SIG-M5 (cell line): ENCODE results near the gene MYRF.

Source experiments
- DNase-seq: peaks from one replicate; lab custom pipeline; 2025; lab: John Stamatoyannopoulos, UW

Gene MYRF

DNA sequence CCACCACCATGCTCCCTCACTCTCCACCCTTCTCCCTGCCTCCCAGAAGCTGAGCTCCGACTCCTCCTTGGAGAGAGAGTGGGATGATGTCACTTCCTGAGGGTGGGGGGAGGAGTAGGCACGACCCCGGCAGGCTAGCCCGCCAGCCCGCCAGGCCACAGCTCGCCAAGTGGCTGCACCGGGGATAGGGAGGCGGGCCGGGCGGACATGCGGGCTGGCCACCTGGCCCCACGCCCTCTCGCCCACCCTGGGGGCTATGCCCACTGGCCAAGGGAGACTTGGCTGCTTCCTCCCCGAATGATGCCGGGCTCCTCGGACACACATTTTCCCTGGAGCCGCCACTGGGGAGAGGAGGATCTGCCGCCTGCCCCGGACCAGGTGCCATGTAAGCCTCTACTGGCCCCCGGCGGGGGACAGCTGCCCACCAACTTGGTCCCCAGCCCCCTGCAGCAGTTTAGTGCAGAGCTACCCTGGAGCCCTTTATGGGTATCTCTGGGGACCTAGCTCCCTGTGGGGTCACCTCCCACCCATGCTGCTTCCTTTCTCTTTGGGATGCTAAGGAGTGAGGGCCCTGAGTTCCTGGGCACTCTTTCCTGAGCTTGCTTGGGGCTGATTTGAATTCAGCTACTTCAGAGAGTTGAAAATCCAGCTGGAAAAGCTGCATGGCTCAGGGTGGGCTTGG, 33.7 kb upstream of the MYRF start:
- DNase-seq = no peak

DNA sequence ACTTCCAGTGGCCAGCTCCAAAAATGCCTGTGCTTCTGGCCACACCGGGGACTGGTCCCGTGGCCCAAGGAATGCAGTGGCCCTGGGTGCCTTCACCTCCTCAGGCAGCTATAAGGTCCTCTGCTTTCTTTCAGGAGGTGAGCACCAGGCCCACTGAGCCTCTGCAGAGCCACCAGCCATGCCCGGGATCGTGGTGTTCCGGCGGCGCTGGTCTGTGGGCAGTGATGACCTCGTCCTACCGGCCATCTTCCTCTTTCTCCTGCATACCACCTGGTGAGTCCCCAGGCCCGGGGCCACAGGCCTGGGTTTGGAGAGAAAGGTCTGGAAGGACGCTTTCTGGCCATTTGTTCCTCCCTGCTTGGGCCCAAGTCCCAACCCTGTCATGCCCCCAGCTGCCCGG, 32.5 kb upstream of the MYRF start:
- DNase-seq = no peak

DNA sequence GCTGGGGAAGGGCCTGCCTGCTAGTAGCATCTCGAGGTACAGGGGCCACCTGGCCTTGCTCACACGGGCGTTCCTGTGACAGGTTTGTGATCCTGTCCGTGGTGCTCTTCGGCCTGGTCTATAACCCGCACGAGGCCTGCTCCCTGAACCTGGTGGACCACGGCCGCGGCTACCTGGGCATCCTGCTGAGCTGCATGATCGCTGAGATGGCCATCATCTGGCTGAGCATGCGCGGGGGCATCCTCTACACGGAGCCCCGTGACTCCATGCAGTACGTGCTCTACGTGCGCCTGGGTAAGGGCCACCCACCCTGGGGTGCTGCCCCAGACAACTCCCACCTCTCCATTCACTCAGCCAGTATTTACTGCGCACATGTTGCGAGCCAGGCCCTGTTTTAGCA, 31.8 kb upstream of the MYRF start:
- no peak for DNase-seq

DNA sequence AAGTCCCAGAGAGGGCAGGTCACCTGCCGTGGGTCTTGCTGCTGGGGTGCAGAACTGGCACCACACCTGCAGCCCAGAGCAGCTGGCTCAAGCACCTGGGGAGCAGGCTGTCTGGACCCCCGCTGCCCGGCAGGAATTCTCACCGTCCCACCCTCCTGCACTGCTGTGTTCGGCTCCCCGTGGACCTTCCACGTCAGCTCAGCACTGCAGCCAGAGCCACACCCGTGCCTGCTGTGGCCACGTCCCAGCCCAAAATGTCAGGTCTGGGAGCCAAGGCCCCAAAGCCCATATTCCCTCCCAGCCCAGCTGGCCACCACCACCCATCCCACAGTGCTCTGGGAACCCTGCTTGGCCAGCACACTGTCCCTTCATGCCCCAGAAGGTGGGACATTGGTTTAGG, 28.0 kb upstream of the MYRF start:
- DNase-seq = no peak

DNA sequence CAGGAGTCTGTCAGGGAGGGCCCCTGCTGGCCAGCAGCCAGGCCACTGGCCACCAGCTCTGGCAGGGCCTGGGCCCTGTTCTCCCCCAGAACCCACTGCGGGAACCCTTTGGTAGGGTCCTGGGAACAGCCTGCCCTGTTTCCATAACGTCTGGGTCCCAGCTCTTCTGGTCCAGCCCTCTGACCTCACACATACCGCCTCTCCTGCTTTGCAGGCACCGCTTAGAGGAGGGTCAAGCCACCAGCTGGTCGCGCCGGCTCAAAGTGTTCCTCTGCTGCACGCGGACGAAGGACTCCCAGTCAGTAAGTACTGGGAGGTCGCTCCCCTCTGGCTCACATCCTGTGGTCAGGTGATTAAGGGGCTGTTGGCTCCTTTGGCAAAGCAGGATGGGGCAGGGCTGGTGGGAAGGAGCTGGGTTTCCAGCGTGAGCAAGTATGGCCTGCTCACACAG, 26.6 kb upstream of the MYRF start:
- DNase-seq = no peak

DNA sequence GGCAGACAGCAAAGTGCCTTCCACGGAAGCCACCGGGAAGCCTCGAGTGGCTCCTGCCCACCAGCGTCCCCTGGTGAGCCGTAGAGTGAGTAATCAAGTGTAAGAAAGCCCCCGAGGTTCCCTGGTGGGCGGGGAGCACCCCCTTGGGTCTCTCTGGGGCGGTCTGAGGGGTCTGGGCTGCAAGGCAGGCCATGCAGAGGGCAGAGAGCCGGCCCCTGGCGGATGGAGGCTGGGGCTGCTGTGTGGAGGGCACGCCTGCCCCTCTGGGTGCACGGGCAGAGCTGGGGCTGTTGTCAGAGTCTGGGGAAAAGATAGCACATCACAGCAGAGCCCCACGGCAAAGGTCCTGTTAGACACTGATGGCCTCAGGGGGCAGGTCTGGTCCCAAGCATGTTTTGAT, 25.7 kb upstream of the MYRF start:
- DNase-seq = no peak

DNA sequence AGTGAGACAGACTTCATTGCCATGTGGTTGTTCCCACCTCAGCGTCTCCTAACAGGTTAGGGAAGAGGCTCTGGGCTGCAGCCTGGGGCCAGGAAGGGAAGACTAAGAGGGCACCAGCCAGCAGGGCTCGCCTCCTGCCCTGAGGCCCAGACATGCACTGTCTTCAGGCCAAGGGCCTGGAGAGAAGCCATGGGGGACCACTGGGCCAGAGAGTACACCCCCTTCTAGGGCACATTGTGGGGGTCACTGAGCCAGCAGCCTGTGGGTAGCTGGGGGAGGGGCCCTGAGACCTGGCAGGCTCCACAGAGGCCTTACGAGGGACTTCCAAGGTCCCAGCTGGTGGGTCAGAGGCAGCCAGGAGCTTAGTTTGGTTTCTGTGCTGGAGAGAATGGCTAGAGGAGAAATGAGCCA, 25.0 kb upstream of the MYRF start:
- DNase-seq = no peak

DNA sequence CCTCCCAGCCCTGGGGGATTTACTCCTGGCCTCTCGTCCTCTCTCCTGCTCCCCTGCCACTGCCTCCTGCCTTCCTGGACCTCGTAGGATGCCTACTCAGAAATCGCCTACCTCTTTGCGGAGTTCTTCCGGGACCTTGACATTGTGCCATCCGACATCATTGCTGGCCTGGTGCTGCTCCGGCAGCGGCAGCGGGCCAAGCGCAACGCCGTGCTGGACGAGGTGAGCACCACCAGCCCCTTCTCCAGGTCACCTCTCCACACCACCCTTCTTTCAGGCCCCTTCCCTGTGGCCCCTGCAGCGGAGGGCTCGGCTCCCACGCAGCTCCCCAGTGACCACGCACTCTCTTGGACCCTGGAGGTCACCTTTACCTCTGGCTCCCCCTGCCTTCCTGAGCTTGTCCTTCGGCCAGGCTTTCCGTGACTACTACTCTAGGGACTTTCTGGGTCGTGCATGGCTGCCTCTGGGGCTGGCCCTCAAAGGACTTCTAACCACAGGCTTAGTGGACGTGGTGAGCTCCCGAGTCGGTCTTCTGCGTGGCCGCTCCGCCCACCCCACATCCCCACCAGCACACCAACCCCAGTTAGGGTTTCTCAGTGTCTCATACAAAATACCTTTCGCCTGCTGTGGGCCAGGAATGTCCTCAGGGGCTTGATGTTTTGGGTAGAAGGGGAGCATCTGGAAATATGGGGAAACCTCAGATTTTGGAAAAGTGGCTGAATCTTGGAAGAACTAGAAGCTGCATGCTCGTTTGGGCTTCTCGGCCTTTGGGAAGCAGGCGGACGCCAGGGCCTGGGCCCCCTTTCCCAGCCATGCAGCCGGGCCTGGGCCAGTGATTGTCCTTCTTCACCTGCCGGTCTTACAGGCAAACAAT, 24.1 kb upstream of the MYRF start:
- DNase-seq = no peak

DNA sequence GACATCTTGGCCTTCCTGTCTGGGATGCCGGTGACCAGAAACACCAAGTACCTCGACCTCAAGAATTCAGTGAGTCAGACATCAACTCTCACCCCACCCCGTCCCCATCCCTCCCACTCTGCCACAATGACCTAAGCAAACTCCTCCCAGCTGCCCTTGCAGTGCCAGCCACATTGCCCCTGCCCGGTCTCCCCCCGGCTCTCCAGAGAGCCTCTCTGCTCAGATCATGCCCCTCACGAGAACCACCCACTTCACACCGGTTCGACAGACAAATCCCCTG, 23.6 kb upstream of the MYRF start:
- DNase-seq = no peak

DNA sequence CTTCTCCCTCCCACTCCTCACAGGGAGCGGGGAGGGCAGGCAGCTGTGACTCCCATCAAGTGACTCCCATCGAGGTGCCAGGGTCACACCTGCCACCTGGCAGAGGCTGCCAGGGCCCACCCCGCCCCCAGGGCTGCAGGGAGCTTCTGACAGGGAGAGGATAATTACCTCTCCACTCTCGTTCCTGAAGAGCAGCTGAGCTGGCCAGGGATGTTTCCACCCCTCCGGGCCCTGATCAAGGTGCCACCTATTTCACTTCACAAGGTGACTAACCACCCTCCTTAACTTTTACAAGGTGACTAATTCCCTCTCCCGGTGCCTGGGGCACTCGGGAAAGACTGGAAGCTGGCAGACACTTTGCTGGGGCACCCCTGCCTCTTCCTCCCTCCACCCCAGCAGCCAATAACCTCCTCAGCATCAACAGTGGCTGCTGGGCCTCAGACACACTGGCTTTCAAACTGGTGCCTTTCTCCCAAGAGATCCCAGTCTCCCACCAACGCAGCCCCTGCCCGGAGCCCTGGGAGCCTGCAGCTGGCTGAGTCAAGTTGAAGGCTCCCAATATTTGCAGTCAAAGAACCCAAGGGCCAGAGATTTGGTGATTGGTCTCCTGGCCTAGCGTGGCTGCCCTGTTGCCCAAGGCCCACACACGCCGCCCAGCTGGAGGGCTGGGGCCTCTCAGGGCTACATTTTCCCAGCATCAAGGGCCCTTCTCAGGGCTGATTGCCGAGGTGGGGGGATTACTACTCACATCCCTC, 22.0 kb upstream of the MYRF start:
- DNase-seq = no peak

DNA sequence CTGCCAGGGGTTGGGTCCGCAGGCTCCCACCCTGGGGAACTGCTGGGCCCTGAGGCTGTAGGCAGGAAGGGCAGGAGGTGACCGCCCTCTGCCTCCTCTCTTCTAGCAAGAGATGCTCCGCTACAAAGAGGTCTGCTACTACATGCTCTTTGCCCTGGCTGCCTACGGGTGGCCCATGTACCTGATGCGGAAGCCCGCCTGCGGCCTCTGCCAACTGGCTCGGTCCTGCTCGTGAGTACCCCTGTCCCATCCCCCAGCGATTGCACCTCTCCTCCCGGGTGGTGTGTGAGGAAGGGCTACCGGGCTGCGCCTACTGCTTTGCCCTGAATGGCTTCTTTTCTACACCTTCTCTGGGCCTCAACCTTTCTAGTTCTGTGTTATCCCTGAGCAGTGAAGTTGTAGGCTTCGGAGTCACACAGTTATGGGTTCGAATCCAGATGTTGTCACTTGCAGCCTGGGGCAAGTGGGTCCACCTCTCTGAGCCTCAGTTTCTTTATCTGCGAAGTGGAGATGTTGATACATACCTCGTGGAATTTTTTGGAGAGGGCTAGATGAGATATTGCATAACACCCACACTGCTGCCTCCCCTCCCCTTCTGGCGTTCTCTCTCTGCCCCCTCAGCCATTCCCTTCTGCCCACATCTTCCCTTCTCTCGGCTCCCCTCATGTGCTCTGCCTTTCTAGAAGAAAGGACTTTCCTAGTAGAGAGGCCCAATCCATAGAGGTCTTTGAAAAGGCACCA, 21.1 kb upstream of the MYRF start:
- no peak for DNase-seq

DNA sequence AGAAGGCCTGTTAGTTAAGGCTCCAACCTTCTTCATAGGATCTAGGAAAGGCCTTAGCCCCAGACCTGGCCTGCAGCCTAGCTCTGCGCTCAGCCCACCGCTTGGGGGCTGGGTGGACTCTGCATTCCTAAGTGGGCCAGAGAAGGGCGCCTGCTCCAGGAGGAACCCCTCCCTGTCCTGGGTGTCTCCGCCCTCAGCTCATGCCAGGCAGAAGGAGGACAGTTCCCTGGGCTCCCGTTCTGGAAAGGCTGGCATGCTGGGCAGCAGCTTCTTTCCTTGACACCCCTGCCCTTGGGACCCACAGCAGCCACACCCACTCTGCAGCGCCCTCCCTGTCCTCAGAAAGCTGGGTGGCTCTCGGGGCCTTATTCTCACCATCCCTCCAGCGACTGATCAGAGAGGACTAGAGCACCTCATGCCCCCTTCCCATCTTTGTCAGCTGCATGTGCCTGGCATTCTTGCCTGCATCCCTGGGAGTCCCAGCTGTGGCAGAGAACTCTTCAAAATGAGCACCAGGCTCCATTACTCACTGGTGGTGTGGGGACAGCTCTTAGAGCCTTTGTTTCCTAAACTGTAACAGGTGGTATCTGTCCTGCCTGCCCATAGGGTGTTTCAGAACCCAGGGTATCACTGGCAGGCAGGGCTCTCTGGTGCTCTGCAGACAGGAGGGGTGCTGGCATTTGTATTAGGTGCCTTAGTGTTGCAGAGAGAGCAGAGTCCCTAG, 20.3 kb upstream of the MYRF start:
- no peak for DNase-seq

DNA sequence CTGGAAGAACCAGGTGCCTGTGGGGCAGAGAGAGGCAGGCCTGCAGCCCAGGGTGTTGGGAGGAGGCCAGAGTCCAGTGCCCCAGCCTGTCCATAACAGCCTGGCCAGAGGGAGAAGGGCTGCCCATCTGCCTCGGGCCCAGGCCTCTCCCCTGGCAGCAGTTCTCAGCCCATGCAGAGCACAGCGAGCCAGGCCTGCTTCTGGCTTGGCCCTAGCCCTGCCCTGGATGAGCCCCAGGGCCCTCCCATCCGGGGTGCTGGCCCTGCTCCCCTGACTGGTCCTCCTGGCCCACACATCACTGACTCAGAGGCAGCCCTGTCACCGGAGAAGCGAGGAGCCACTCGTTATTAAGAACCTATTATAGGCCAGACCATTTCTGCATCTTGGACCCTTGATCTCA, 19.7 kb upstream of the MYRF start:
- no peak for DNase-seq

DNA sequence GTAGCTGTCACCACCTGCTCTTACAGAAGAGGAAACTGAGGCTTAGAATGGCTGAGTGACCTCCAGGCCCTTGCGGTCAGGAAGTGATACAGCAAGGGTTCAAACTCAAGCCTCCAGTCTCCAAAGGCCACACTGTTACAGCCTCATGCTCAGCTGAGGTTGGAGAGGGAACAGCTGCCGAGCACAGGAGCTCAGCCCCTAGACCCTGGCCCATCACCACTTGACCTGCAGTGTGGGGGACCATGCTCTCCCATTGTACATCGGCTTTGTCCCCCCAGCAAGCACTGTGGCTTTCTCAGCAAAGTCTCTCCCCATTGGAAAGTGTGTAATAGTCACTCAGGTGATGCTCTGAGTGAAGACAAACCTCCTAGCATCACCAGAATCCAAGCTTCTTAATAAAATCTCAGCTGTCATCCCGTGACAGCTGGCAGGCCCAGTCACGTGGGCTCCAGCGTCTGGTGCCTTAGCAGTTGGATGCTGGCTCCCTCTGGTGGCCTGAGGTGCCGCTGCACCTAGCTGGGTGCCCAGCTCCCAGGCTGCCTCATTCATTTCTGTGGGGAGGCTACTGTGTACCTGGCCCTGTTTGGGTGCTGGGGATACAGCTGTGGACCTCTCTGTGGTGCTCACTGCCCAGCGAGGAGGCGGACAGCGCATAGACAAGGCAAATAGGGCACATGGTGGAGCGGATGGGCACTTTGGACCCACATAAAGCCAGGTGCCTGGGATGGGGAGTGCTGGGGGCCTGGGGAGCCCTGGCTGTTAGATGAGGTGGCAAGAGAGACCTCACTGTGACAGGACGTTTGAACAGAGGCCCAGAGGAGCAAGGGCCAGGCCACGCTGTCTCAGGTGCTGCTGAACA, 19.1 kb upstream of the MYRF start:
- DNase-seq = no peak

DNA sequence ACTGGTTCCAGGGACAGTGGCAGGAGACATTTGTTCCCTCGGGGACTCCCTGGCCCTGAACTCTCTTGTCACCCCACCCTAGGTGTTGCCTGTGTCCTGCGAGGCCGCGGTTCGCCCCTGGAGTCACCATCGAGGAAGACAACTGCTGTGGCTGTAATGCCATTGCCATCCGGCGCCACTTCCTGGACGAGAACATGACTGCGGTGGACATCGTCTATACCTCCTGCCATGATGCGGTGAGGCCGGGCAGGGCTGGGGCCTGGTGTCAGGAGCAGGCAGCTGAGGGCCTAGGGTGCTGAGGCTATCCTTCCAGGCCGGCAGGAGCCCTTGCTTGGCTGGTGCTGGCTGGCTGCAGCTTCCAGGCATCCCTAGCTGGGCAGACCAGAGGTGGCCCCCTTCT, 17.7 kb upstream of the MYRF start:
- DNase-seq = no peak

DNA sequence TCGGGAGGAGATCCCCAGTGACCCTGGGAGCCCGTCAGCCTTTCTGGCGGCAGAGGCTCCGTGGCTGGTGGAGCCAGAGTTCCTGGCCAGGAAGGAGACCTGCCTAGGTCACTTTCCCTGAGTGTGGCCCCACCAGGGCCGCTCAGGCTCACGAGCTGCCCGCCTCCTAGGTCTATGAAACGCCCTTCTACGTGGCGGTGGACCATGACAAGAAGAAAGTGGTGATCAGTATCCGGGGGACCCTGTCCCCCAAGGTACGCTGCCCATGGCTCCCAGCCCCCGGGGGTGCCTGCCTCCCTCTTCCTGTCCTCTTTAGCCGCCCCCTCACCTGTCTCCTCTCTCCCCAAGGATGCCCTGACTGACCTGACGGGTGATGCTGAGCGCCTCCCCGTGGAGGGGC, 17.0 kb upstream of the MYRF start:
- no peak for DNase-seq

DNA sequence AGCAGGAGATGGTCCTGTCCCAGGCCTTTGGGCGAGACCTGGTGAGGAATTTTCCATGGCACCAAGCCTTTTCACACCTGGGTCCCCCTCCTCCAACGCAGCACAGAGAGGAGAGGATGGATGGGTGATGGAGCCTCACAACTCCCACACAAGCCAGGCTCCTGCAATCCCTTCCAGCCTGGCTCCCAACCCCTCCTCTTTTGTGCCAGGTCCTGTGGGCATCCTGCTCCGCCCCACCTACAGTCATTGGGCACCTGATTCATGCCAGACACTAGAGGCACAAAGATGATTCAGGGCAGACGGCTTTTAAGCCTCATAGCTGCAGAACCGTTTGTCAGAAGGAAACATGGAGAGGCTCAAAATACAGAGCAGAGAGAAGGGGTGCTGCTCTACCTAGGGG, 16.1 kb upstream of the MYRF start:
- DNase-seq = no peak

DNA sequence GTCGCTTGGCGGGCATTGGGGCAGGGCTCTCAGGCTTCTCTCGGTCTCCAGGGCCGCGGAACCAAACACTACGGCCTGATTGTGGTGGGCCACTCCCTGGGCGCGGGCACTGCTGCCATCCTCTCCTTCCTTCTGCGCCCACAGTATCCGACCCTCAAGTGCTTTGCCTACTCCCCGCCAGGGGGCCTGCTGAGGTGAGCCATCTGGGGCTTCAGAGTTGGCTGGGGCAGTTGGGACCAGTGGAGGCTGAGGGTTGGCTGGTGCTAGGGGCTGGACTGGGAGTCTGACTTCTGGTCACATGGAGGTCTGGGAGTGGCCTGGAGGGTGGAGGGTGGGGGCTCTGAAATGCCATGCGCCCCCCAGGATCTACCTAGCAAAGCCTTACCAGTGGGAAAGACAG, 15.3 kb upstream of the MYRF start:
- DNase-seq = no peak

DNA sequence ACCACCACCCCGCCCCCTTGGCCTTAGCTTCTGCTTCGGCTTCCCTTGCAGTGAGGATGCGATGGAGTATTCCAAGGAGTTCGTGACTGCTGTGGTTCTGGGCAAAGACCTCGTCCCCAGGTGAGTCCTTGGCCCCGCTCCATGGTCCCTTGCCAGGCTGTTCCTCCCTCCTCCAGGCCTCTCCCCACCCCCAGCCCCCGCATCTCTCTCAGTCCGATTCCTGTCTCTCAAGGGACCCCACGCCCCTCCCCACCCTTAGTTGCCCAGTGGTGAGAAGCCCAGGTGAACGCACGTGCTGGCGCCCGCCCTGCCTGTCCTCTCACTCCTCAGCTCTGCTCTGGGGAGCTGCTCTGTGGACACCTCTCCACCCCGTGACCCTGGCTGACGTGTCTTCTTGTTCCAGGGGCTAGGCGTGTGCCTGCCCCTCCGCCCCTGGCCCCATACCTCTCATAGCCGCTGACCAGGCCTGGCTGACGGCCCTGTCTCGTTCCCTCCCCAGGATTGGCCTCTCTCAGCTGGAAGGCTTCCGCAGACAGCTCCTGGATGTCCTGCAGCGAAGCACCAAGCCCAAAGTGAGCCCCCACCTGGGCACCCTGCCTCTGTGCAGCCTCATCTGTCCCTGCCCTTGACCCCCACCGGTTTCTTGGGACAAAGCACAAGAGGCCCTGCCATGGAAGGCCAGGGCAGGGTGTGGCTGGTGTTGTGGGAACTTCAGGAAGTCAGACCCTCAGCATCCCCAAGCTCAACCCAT, 14.6 kb upstream of the MYRF start:
- no peak for DNase-seq

DNA sequence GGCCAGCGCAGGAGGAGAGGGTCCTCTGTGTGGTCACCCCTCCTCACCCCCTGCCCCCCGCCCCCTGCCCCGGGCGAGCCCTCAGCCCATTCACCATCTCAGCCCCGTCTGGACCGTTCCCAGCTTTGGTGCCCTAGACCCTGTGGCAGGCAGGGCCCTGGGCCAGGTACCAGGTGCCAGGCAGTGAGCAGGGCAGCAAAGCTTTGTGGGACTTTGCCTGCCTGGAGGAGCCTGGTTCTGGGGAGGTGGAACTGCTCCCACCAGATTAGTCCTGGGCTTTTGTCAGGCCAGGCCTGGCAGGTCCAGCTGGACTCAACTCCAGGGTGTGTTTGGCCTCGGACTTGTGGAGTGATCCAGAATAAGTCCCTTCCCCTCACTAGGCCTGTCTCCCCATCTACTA, 13.7 kb upstream of the MYRF start:
- no peak for DNase-seq
